Measurements from ENCODE around the gene NDUFS7.
"Not testable (repeated sequence)": the region's sequence is repeated elsewhere in the genome, so short reads cannot be mapped to it uniquely, and the experiment has no call there.

NDUFS7 gene

GRCh38 chr19:1418496-1418775 is 34.7 kb downstream of the NDUFS7 start:
- no peak overlapping the region for H3K4me3 ChIP-seq (ENCODE audit: low read depth, low read length)
- no peak for TF ChIP-seq CTCF (IDR thresholded peaks at IDR 0.05; ENCODE audit: low read depth, low read length)

- H3K4me3 ChIP-seq (ENCODE audit: low read depth, low read length): no peak overlapping the region
- no peak for TF ChIP-seq CTCF (IDR thresholded peaks at IDR 0.05; ENCODE audit: low read depth, low read length)
These were observed 35.4 kb downstream of the NDUFS7 start for GRCh38 chr19:1418951-1419738.

GRCh38 chr19:1420085-1420484 is 36.4 kb downstream of the NDUFS7 start:
- not testable (repeated sequence) for H3K4me3 ChIP-seq (ENCODE audit: low read depth, low read length)

DNA sequence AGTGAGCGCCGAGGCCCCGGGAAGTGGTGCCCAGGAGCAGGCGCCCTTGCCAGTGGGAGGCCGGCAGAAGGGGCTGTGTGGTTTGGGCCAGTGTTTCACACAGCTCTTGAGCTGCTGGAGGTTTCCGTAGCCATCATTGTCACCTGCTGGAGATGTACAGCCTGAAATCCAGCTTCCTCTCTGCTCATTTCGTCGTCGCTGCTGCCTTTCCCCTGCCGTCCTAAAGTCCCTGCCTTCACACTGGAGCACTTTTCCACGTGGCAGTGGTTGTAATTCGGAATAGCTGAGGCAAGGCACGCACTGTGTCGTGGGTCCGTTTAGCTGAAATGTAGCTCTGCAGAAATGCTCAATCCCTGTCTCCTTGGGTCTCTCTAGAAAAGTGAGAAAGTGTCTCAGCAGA is 36.9 kb downstream of the NDUFS7 start:
- H3K4me3 ChIP-seq (ENCODE audit: low read depth, low read length): no peak overlapping the region
- no peak for TF ChIP-seq CTCF (IDR thresholded peaks at IDR 0.05; ENCODE audit: low read depth, low read length)

GRCh38 chr19:1421218-1421957 is 37.7 kb downstream of the NDUFS7 start:
- no peak for TF ChIP-seq CTCF (IDR thresholded peaks at IDR 0.05; ENCODE audit: low read depth, low read length)
- no peak overlapping the region for H3K4me3 ChIP-seq (ENCODE audit: low read depth, low read length)

DNA sequence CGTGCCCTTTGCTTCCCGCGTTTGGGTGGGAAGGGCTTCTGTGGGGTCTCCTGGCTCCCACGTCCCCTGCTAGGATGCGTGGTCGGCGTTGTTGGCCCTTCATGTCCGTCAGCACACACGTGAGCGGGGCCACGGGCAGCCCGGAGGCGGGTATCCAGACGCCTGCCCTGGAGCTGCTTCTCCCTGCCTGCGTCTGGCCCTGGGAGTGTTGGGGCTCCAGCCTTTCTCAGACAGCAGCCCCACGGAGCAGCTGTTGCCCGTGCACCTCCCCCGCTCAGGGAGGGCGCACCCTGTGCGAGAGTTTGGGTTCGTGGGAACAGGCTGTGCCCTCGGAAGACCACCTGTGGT is 38.2 kb downstream of the NDUFS7 start:
- TF ChIP-seq CTCF (IDR thresholded peaks at IDR 0.05; ENCODE audit: low read depth, low read length): no peak
- H3K4me3 ChIP-seq (ENCODE audit: low read depth, low read length): no peak overlapping the region

DNA sequence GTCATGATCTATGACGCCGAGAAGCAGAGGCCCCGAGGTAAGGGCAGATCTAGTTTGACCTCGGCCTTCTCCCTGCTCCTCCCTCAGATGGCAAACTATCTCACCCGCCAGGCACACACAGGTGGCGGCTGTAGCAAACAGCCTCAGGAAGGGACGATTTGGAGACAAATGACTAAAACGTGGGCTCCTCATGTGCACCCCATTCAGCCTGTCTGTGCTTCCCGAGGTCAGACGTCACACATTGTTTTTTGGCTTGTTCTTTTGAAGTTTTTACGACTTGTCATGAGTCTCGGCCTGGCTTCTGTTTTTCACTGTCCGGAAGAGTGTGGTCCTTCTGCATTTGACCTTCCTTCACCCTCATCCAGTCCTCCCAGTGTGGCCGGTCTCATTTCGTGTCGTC is 38.7 kb downstream of the NDUFS7 start:
- no peak overlapping the region for H3K4me3 ChIP-seq (ENCODE audit: low read depth, low read length)
- TF ChIP-seq CTCF (IDR thresholded peaks at IDR 0.05; ENCODE audit: low read depth, low read length): no peak
